ENCODE results near the gene CABP4.
A peak's percentile ranks its signal among the peaks of the same experiment; 100 is the strongest.

Gene CABP4

DNA sequence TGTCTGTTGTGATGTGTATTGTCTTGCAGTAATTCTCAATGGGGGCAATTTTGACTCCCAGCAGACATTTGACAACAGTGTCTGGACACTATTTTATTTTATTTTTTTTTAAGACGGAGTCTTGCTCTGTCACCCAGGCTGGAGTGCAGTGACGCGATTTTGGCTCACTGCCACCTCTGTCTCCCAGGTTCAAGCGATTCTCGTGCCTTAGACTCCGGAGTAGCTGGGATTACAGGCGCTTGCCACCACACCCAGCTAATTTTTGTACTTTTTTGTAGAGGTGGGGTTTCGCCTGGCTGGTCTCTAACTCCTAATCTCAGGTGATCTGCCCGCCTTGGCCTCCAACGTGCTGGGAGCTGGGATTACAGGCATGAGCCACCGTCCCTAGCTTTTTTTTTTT, 25.4 kb upstream of the CABP4 start:
- H3K4me3 ChIP-seq (ENCODE audit: low read depth, low read length): peak overlapping the region; percentile 97; the same call in 1 of the 2 replicates
- POLR2A ChIA-PET: no interaction called here
- TF ChIP-seq CTCF (IDR thresholded peaks at IDR 0.05; ENCODE audit: insufficient read depth, low read length, missing control alignments): no peak
- DNase-seq (ENCODE audit: low read depth, low spot score): no peak
- CTCF ChIA-PET: interaction anchor here (0.6 to 3.7 kb wide), 3 partner anchors 9 to 39 kb away, joined by 3 to 15 read pairs (median 9); partner anchors contain the start of gene PPP1CA

DNA sequence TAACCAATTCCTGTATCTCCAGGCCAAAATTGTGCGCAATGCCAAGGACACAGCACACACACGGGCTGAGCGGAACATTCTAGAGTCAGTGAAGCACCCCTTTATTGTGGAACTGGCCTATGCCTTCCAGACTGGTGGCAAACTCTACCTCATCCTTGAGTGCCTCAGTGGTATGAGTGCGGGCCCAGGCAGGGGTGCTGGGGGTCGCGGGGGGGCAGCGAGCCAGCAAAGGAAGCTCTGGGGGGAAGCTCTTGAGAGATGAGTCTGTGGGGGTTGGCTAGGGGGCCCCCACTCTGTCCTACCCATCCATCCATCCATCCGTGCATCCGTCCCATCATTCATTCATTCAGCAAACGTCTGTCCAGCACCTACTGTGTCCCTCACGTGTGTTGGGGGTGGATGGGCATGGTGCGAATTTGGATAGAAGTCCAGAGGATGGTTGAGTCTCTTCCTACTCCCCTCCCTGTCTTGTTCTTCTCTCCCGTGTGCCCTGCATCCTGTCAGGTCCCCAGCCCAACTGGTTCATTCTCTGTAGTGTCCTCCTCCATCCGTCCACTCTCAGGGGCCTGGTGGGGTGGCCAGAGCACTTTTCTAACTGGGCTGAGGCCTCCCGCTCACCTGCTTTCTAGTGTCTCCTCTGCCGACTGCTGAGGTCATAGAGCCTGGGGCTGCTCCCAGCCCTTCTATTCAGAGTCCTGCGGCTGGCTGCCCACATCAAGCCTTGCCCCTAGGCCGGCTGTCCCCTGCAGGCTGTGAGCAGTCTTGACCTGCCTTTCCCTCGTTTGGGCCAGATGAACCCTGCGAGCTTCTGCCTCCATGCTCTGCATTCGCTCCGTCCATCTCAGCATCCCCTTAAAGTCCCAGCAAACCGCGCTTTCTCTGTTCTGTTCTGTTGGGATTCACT, 23.6 kb upstream of the CABP4 start:
- no peak for DNase-seq (ENCODE audit: low read depth, low spot score)
- H3K4me3 ChIP-seq (ENCODE audit: low read depth, low read length): no peak overlapping the region
- ChIA-PET CTCF (no interaction called here), POLR2A (interaction anchor here (0.7 to 1.2 kb wide), 3 partner anchors 11 to 59 kb away, joined by 3 read pairs; partner anchors contain the start of gene PPP1CA)
- no peak for TF ChIP-seq CTCF (IDR thresholded peaks at IDR 0.05; ENCODE audit: insufficient read depth, low read length, missing control alignments)

- no peak for DNase-seq (ENCODE audit: low read depth, low spot score)
- no peak for TF ChIP-seq CTCF (IDR thresholded peaks at IDR 0.05; ENCODE audit: insufficient read depth, low read length, missing control alignments)
- POLR2A ChIA-PET: interaction anchor here (0.7 to 0.8 kb wide), 2 partner anchors 10 to 58 kb away, joined by 3 read pairs; no protein-coding TSS in a partner anchor
- H3K4me3 ChIP-seq (ENCODE audit: low read depth, low read length): no peak overlapping the region
- CTCF ChIA-PET: no interaction called here
These were observed 22.4 kb upstream of the CABP4 start for GRCh38 chr11:67432655-67433349.

GRCh38 chr11:67433536-67434394, 21.4 kb upstream of the CABP4 start:
- TF ChIP-seq CTCF (IDR thresholded peaks at IDR 0.05; ENCODE audit: insufficient read depth, low read length, missing control alignments): no peak
- DNase-seq (ENCODE audit: low read depth, low spot score): no peak
- POLR2A ChIA-PET: no interaction called here
- CTCF ChIA-PET: no interaction called here
- no peak overlapping the region for H3K4me3 ChIP-seq (ENCODE audit: low read depth, low read length)

DNA sequence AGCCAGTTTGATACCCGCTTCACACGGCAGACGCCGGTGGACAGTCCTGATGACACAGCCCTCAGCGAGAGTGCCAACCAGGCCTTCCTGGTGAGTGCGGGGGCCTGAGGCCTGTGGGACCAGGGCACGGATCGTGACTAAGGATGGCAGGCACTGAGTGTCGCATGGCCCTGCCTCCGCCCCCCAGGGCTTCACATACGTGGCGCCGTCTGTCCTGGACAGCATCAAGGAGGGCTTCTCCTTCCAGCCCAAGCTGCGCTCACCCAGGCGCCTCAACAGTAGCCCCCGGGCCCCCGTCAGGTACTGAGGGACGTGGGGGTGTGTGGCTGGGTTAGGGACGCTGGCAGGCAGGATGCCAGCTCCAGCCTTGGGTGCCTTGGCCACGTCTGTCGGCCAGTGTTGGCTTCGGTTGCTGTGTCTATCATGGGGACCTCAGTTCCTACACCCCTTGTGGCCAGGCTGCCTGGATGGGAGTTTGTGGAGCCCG, 20.7 kb upstream of the CABP4 start:
- TF ChIP-seq CTCF (IDR thresholded peaks at IDR 0.05; ENCODE audit: insufficient read depth, low read length, missing control alignments): no peak
- ChIA-PET CTCF (no interaction called here), POLR2A (no interaction called here)
- no peak for DNase-seq (ENCODE audit: low read depth, low spot score)
- H3K4me3 ChIP-seq (ENCODE audit: low read depth, low read length): no peak overlapping the region
